Measurements from ENCODE around the gene PTPRN2.

PTPRN2 gene

DNA sequence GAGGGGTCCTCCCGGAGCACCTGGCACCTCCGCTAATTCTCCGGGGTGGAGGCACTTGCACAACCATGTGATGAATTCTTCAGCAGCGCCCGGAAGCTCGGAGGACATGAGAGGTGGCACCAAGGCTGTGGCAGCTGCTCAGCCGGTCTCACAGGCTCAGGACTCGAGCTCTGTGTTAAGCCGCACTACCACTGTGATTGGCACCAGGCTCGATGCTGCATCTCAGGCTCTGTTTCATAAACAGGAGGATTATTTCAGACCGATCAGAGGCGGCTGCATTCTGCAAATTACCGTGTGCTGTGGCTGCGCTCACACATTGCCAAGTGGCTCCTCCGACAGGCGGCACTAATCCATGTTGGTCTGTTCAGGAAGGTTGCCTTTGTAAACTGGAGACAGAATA lies 755.6 kb downstream of the PTPRN2 start:
- Histone ChIP-seq H3K9me3 (ENCODE audit: control insufficient read depth in 2 of 2, low read length in 2 of 2) (no peaks in the 10 kb centered on the region), H3K27me3 (ENCODE audit: control insufficient read depth in 2 of 2, insufficient read depth in 2 of 2, low read length in 2 of 2) (no peaks in the 10 kb centered on the region), H3K4me3 (ENCODE audit: low read length in 2 of 2) (no peak overlapping the region), H3K4me1 (ENCODE audit: control insufficient read depth in 2 of 2, insufficient read depth in 2 of 2, low read length in 2 of 2) (no peaks in the 10 kb centered on the region), H3K9ac (ENCODE audit: low read depth in 1 of 2, low read length in 2 of 2) (no peak overlapping the region), H3K36me3 (ENCODE audit: control insufficient read depth in 2 of 2, insufficient read depth in 2 of 2, low read length in 2 of 2) (no peaks in the 10 kb centered on the region), H3K27ac (ENCODE audit: low read depth in 2 of 2, low read length in 2 of 2) (no peak overlapping the region)

DNA sequence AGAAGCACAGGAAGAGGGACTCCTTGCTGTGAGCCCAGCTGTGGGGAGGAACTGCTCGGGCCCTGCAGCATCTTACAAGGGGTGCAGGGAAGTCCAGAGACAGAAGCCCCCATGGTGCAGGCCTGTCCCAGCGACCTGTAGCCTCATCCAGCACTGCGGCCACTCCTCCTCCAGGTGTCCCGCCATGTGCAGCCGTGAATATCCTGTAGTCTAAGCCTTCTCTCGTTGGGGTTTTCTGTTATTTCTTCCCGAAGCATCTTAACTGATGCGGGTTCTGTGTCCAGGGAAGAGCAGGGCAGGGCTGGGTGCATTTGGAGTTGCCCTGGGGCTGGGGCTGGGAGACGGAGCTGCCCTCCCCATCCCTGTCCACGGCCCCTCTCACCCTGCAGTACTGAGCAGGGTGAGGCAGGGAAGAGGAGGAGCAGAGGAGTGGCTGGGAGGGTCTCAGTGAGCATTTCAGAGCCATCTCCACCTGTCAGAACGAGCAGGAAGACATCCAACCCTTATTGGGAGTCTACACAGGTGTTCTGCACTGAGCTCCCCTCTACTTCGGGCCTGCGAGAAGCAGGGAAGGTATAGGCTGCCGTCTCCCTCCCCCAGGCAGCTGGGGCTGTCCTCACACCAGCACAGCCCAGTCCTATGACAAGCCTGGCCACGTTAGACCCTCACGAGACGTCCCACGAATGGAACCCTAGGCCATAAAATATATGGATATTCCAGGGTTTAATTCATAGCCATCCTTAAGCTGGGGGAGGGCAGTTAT lies 756.3 kb downstream of the PTPRN2 start:
- H3K36me3 ChIP-seq (ENCODE audit: control insufficient read depth in 2 of 2, insufficient read depth in 2 of 2, low read length in 2 of 2): no peaks in the 10 kb centered on the region
- no peak overlapping the region for H3K9ac ChIP-seq (ENCODE audit: low read depth in 1 of 2, low read length in 2 of 2)
- H3K4me1 ChIP-seq (ENCODE audit: control insufficient read depth in 2 of 2, insufficient read depth in 2 of 2, low read length in 2 of 2): no peaks in the 10 kb centered on the region
- no peak overlapping the region for H3K27ac ChIP-seq (ENCODE audit: low read depth in 2 of 2, low read length in 2 of 2)
- H3K9me3 ChIP-seq (ENCODE audit: control insufficient read depth in 2 of 2, low read length in 2 of 2): no peaks in the 10 kb centered on the region
- H3K27me3 ChIP-seq (ENCODE audit: control insufficient read depth in 2 of 2, insufficient read depth in 2 of 2, low read length in 2 of 2): no peaks in the 10 kb centered on the region
- H3K4me3 ChIP-seq (ENCODE audit: low read length in 2 of 2): no peak overlapping the region

- Histone ChIP-seq H3K27me3 (ENCODE audit: control insufficient read depth in 2 of 2, insufficient read depth in 2 of 2, low read length in 2 of 2) (no peaks in the 10 kb centered on the region), H3K9ac (ENCODE audit: low read depth in 1 of 2, low read length in 2 of 2) (no peak overlapping the region), H3K4me1 (ENCODE audit: control insufficient read depth in 2 of 2, insufficient read depth in 2 of 2, low read length in 2 of 2) (no peaks in the 10 kb centered on the region), H3K36me3 (ENCODE audit: control insufficient read depth in 2 of 2, insufficient read depth in 2 of 2, low read length in 2 of 2) (no peaks in the 10 kb centered on the region), H3K4me3 (ENCODE audit: low read length in 2 of 2) (no peak overlapping the region), H3K27ac (ENCODE audit: low read depth in 2 of 2, low read length in 2 of 2) (no peak overlapping the region), H3K9me3 (ENCODE audit: control insufficient read depth in 2 of 2, low read length in 2 of 2) (no peaks in the 10 kb centered on the region)
Measured at GRCh38 chr7:157830331-157830730, 757.3 kb downstream of the PTPRN2 start.

DNA sequence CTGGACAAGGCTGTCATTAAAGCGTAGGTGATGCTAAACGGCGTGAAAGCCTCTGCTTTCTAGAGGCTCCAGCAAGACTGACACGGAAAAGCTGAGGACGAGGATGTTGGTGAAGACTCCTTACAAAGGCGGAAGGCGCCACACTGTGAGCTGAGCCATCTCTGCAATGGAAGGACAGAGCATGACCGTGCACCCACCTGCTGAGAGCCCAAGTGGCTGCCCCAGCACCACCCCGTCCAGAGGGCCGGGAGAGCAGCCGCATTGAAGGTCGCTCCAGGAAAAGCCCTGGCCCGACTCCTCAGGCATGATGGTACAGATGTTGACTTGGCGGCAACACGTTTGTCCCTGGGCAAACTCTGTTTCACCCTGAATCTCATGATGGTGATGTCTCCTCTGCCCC lies 758.1 kb downstream of the PTPRN2 start:
- Histone ChIP-seq H3K36me3 (ENCODE audit: control insufficient read depth in 2 of 2, insufficient read depth in 2 of 2, low read length in 2 of 2) (no peaks in the 10 kb centered on the region), H3K27me3 (ENCODE audit: control insufficient read depth in 2 of 2, insufficient read depth in 2 of 2, low read length in 2 of 2) (no peaks in the 10 kb centered on the region), H3K9me3 (ENCODE audit: control insufficient read depth in 2 of 2, low read length in 2 of 2) (no peaks in the 10 kb centered on the region), H3K4me1 (ENCODE audit: control insufficient read depth in 2 of 2, insufficient read depth in 2 of 2, low read length in 2 of 2) (no peaks in the 10 kb centered on the region), H3K27ac (ENCODE audit: low read depth in 2 of 2, low read length in 2 of 2) (no peak overlapping the region), H3K9ac (ENCODE audit: low read depth in 1 of 2, low read length in 2 of 2) (no peak overlapping the region), H3K4me3 (ENCODE audit: low read length in 2 of 2) (no peak overlapping the region)

- Histone ChIP-seq H3K9ac (ENCODE audit: low read depth in 1 of 2, low read length in 2 of 2) (no peak overlapping the region), H3K36me3 (ENCODE audit: control insufficient read depth in 2 of 2, insufficient read depth in 2 of 2, low read length in 2 of 2) (no peaks in the 10 kb centered on the region), H3K4me1 (ENCODE audit: control insufficient read depth in 2 of 2, insufficient read depth in 2 of 2, low read length in 2 of 2) (no peaks in the 10 kb centered on the region), H3K9me3 (ENCODE audit: control insufficient read depth in 2 of 2, low read length in 2 of 2) (no peaks in the 10 kb centered on the region), H3K27ac (ENCODE audit: low read depth in 2 of 2, low read length in 2 of 2) (no peak overlapping the region), H3K4me3 (ENCODE audit: low read length in 2 of 2) (no peak overlapping the region), H3K27me3 (ENCODE audit: control insufficient read depth in 2 of 2, insufficient read depth in 2 of 2, low read length in 2 of 2) (no peaks in the 10 kb centered on the region)
Measured at GRCh38 chr7:157828881-157829280, 758.7 kb downstream of the PTPRN2 start.

- Histone ChIP-seq H3K4me3 (ENCODE audit: low read length in 2 of 2) (no peak overlapping the region), H3K9me3 (ENCODE audit: control insufficient read depth in 2 of 2, low read length in 2 of 2) (no peaks in the 10 kb centered on the region), H3K36me3 (ENCODE audit: control insufficient read depth in 2 of 2, insufficient read depth in 2 of 2, low read length in 2 of 2) (no peaks in the 10 kb centered on the region), H3K9ac (ENCODE audit: low read depth in 1 of 2, low read length in 2 of 2) (no peak overlapping the region), H3K27ac (ENCODE audit: low read depth in 2 of 2, low read length in 2 of 2) (no peak overlapping the region), H3K4me1 (ENCODE audit: control insufficient read depth in 2 of 2, insufficient read depth in 2 of 2, low read length in 2 of 2) (no peaks in the 10 kb centered on the region), H3K27me3 (ENCODE audit: control insufficient read depth in 2 of 2, insufficient read depth in 2 of 2, low read length in 2 of 2) (no peaks in the 10 kb centered on the region)
Measured at GRCh38 chr7:157828190-157828589, 759.4 kb downstream of the PTPRN2 start.

GRCh38 chr7:157827863-157828160 lies 759.8 kb downstream of the PTPRN2 start:
- H3K4me1 ChIP-seq (ENCODE audit: control insufficient read depth in 2 of 2, insufficient read depth in 2 of 2, low read length in 2 of 2): no peaks in the 10 kb centered on the region
- H3K9ac ChIP-seq (ENCODE audit: low read depth in 1 of 2, low read length in 2 of 2): no peak overlapping the region
- no peaks in the 10 kb centered on the region for H3K36me3 ChIP-seq (ENCODE audit: control insufficient read depth in 2 of 2, insufficient read depth in 2 of 2, low read length in 2 of 2)

DNA sequence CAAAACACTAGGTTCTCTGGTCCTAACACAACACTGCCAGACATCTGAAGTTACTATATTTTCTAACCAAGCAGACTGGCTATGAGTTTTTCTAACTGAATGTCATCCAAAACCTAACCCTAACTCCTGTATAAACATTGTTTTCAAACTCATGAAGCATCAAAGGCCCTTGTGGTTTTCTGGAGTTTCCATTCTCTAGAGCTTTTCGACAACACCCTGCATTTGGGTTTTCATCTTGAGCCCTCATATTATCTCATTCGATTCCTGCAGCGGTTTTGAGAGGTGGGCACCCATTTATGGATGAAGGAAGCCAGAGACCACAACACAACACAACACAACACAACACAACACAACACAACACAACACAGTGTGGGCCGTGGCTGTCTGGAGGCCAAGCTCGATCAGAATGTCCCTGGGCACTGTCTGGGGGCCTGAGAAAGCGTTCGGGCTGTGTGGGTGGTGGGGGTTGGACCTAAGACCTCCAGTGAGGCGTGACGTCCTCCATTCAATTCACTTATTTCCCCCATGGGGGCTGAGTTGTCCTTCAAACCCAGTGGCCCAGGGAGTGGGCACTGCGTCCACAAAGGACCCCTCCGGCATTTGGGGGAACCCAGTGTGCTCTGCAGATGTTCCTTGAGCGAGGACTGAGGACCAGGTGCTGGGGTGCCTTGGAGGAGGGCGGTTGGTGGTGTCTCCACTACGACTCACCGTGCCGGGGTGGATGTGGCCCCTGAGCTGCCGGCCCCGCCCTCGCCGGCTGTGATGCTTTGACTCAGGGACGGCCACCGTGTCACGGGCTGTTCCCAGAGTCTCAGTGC lies 760.4 kb downstream of the PTPRN2 start:
- Histone ChIP-seq H3K27ac (ENCODE audit: low read depth in 2 of 2, low read length in 2 of 2) (no peak overlapping the region), H3K9ac (ENCODE audit: low read depth in 1 of 2, low read length in 2 of 2) (no peak overlapping the region), H3K4me3 (ENCODE audit: low read length in 2 of 2) (no peak overlapping the region), H3K27me3 (ENCODE audit: control insufficient read depth in 2 of 2, insufficient read depth in 2 of 2, low read length in 2 of 2) (no peaks in the 10 kb centered on the region), H3K4me1 (ENCODE audit: control insufficient read depth in 2 of 2, insufficient read depth in 2 of 2, low read length in 2 of 2) (no peaks in the 10 kb centered on the region), H3K9me3 (ENCODE audit: control insufficient read depth in 2 of 2, low read length in 2 of 2) (no peaks in the 10 kb centered on the region), H3K36me3 (ENCODE audit: control insufficient read depth in 2 of 2, insufficient read depth in 2 of 2, low read length in 2 of 2) (no peaks in the 10 kb centered on the region)

More at GRCh38 chr7:157827863-157828160, 759.8 kb downstream of the PTPRN2 start:
- Histone ChIP-seq H3K4me3 (ENCODE audit: low read length in 2 of 2) (no peak overlapping the region), H3K27ac (ENCODE audit: low read depth in 2 of 2, low read length in 2 of 2) (no peak overlapping the region), H3K27me3 (ENCODE audit: control insufficient read depth in 2 of 2, insufficient read depth in 2 of 2, low read length in 2 of 2) (no peaks in the 10 kb centered on the region), H3K9me3 (ENCODE audit: control insufficient read depth in 2 of 2, low read length in 2 of 2) (no peaks in the 10 kb centered on the region)

- Histone ChIP-seq H3K9me3 (ENCODE audit: control insufficient read depth in 2 of 2, low read length in 2 of 2) (no peaks in the 10 kb centered on the region), H3K27ac (ENCODE audit: low read depth in 2 of 2, low read length in 2 of 2) (no peak overlapping the region), H3K27me3 (ENCODE audit: control insufficient read depth in 2 of 2, insufficient read depth in 2 of 2, low read length in 2 of 2) (no peaks in the 10 kb centered on the region), H3K36me3 (ENCODE audit: control insufficient read depth in 2 of 2, insufficient read depth in 2 of 2, low read length in 2 of 2) (no peaks in the 10 kb centered on the region), H3K9ac (ENCODE audit: low read depth in 1 of 2, low read length in 2 of 2) (no peak overlapping the region), H3K4me1 (ENCODE audit: control insufficient read depth in 2 of 2, insufficient read depth in 2 of 2, low read length in 2 of 2) (no peaks in the 10 kb centered on the region), H3K4me3 (ENCODE audit: low read length in 2 of 2) (no peak overlapping the region)
Measured at GRCh38 chr7:157826566-157826965, 761.1 kb downstream of the PTPRN2 start.

DNA sequence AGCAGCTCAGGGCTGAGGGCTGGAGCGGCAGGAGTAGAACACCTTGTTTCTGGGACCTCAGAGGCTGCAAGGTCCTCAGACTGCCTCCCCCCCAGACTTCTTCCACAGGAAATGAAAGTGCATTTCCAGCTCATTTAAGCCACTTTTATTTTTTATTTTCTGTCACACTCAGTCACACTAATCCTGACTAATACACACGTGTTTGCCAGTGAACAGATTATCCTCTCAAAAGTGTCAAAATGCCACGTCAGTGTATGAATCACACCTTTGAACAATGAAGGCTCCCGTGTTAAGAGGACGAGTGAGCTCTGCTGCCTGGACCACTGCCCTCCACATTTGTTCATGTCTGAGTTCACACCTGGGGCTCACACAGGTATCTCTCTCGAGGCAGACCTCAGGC lies 762.3 kb downstream of the PTPRN2 start:
- Histone ChIP-seq H3K27me3 (ENCODE audit: control insufficient read depth in 2 of 2, insufficient read depth in 2 of 2, low read length in 2 of 2) (no peaks in the 10 kb centered on the region), H3K9me3 (ENCODE audit: control insufficient read depth in 2 of 2, low read length in 2 of 2) (no peaks in the 10 kb centered on the region), H3K4me1 (ENCODE audit: control insufficient read depth in 2 of 2, insufficient read depth in 2 of 2, low read length in 2 of 2) (no peaks in the 10 kb centered on the region), H3K36me3 (ENCODE audit: control insufficient read depth in 2 of 2, insufficient read depth in 2 of 2, low read length in 2 of 2) (no peaks in the 10 kb centered on the region), H3K4me3 (ENCODE audit: low read length in 2 of 2) (no peak overlapping the region), H3K27ac (ENCODE audit: low read depth in 2 of 2, low read length in 2 of 2) (no peak overlapping the region), H3K9ac (ENCODE audit: low read depth in 1 of 2, low read length in 2 of 2) (no peak overlapping the region)
